Umbilical cord (tissue), 2 donors: ENCODE measurements around the gene OR6C65. TPM values are rescaled to one million over a fixed set of nuclear protein-coding genes. Genes with fewer than 3 reads are reported as not detected.

Source experiments
- DNase-seq: peaks from one replicate; pipeline ENCODE4 v3.0.0-alpha.2; 2015; ENCODE audit warnings: low spot score
- total RNA-seq: library from RNA; depleted of rRNA; stranded (reverse); fragments of >200 nt; gene quantifications from one replicate; pipeline ENCODE4 v1.2.3, GENCODE V29; 2014; ENCODE audit warnings: low replicate concordance; ENCODE audit not compliant: insufficient read depth

Gene OR6C65
- total RNA-seq, 1 donor from 2014 or later, result 1.9 TPM

- no peak for DNase-seq
Measured at GRCh38 chr12:55445357-55445756, 45.0 kb downstream of the OR6C65 start.

DNA sequence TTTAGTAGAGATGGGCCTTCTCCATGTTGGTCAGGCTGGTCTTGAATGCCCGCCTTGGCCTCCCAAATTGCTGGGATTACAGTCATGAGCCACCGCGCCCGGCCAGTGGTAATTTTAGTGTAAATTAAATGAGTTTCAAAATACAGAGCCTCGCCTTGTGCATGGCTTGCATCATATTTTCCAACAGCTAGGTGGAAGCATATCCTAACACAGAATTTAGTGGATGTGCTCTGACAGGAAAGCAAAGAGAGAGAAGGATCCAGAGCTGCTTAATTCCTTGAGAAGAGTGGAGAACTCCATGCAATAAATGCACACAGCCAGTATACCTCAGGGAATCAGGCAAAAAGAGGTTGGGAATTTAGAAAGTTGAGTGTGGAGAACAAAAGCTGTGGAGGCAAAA lies 46.0 kb downstream of the OR6C65 start:
- DNase-seq, result peak; percentile 44

- no peak for DNase-seq
Measured at GRCh38 chr12:55448825-55449224, 48.5 kb downstream of the OR6C65 start.

Other genes with a start within 250 kb of the OR6C65 start
- gene OR10A7, start 179.5 kb upstream of the OR6C65 start, total RNA-seq, result 9.9 TPM
- not detected for gene OR6C74, start 155.9 kb upstream of the OR6C65 start, total RNA-seq
- gene OR6C6, start 104.0 kb upstream of the OR6C65 start, total RNA-seq, result 8.4 TPM
- 0.48 TPM for gene OR6C1, start 86.2 kb upstream of the OR6C65 start, total RNA-seq
- 8.9 TPM for gene OR6C3, start 69.8 kb upstream of the OR6C65 start, total RNA-seq
- gene OR6C75, start 37.6 kb upstream of the OR6C65 start, total RNA-seq, result 3.9 TPM
- gene OR6C76, start 25.7 kb downstream of the OR6C65 start, total RNA-seq, result 16.1 TPM
- gene OR6C2, start 43.5 kb downstream of the OR6C65 start, total RNA-seq, result 11.8 TPM
- 4.6 TPM for gene OR6C70, start 69.6 kb downstream of the OR6C65 start, total RNA-seq
- not detected for gene OR6C68, start 91.8 kb downstream of the OR6C65 start, total RNA-seq
- 5.5 TPM for gene OR6C4, start 149.1 kb downstream of the OR6C65 start, total RNA-seq
- 0.48 TPM for gene OR2AP1, start 171.9 kb downstream of the OR6C65 start, total RNA-seq
- not detected for gene OR10P1, start 236.4 kb downstream of the OR6C65 start, total RNA-seq